HL-60 (cell line): ENCODE results near the gene B3GNT3.

Experiments
- DNase-seq, 2 experiments: peaks; one replicate each; pipeline ENCODE4 v3.0.0-alpha.2; 2010 to 2020; ENCODE audit warnings: low read depth in 1 of 2, low spot score in 1 of 2
- H3K27ac ChIP-seq: fragments of 250-450 bp; sonication (Bioruptor Pico); replicated peaks from 2 replicates; pipeline ENCODE4 v1.5.1; 2020; ENCODE audit warnings: mild to moderate bottlenecking, moderate library complexity
- H3K27me3 ChIP-seq: fragments of 250-450 bp; sonication (Bioruptor Pico); 2 replicates; pipeline ENCODE4 v1.5.1; 2021; ENCODE audit warnings: mild to moderate bottlenecking, moderate library complexity; ENCODE audit not compliant: insufficient read depth, poor library complexity, severe bottlenecking
- H3K4me3 ChIP-seq: replicated peaks from 2 replicates; pipeline ENCODE4 v1.5.1; 2011; ENCODE audit warnings: mild to moderate bottlenecking, control low read depth, low read length; ENCODE audit not compliant: insufficient read depth
- GABPA ChIP-seq: IDR thresholded peaks from 2 replicates; pipeline ENCODE4 v1.6.1; 2012; ENCODE audit warnings: low read depth
- POLR2AphosphoS5 ChIP-seq: IDR thresholded peaks from 2 replicates; pipeline ENCODE4 v1.6.1; 2012; ENCODE audit warnings: low read depth
- SPI1 ChIP-seq: IDR thresholded peaks from 2 replicates; pipeline ENCODE4 v1.6.1; 2012; ENCODE audit warnings: low read depth, mild to moderate bottlenecking, borderline replicate concordance
- TF ChIP-seq, protein P1 (sequence below): IDR thresholded peaks from one replicate; pipeline ENCODE4 v1.5.1; 2011; ENCODE audit warnings: low read length, control low read depth, inconsistent platforms; ENCODE audit not compliant: insufficient read depth
- TF ChIP-seq, protein P2 (sequence below): IDR thresholded peaks from 2 replicates; pipeline ENCODE4 v1.6.1; 2012; ENCODE audit warnings: low read depth; ENCODE audit not compliant: insufficient replicate concordance

B3GNT3 gene

DNA sequence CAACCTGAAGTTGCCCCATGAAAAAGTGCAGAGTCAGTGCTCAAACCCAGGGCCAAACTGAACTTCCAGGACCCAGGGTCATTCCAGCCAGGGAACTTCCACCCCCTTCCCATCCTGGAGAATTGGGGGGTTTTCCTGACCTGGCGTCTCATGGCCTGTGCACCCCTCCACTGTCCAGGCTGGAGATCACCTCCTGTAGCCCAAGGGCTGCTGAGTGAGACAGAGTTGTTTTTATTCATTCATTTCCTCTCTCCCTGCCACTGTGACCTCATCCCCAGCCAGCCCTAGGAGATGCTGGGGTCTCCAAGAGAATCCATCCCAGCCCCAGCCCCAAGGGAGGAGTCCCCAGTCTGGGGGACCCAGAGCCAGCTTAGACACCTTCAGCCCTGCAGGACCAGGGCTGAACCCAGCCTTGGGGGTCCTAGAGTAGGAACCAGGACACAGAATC lies 39.5 kb upstream of the B3GNT3 start:
- H3K4me3 ChIP-seq: no peak overlapping the region
- no peak for TF ChIP-seq POLR2AphosphoS5
- no peak overlapping the region for H3K27ac ChIP-seq

DNA sequence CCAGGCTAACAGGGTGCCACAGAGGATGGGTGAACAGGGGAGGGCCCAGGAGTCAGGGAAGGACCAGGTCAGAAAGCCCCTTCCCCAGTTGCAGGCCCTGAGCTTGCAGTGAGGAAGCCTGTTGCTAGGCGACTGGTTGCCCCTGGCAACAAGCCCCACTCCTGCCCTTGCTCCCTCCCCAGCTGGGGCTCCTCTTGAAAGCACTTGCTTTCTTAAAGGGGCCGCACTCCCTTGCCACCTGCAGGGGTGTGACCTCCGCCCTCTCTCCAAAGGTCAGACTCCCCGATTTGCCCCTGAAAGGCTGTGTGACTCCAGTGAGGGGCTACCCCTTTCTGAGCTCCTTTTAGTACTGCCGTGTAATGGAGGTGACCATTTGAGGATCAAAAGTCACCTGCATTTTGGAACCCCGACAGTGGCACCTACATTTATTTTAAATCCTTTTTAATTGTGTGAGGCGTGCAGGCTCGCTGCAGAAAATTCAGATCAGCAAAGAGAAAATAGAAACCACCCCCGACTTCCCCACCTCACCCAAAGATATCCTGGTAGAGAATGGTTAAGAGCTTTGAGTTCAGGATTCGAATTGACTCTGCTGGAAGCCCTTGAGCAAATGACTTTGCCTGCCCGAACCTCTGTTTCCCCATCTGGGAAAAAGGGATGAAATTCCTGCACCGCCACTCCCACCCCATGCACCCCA lies 38.8 kb upstream of the B3GNT3 start:
- Histone ChIP-seq H3K4me3 (no peak overlapping the region), H3K27me3 (no peaks in the 10 kb centered on the region), H3K27ac (no peak overlapping the region)
- TF ChIP-seq, protein P1, sequence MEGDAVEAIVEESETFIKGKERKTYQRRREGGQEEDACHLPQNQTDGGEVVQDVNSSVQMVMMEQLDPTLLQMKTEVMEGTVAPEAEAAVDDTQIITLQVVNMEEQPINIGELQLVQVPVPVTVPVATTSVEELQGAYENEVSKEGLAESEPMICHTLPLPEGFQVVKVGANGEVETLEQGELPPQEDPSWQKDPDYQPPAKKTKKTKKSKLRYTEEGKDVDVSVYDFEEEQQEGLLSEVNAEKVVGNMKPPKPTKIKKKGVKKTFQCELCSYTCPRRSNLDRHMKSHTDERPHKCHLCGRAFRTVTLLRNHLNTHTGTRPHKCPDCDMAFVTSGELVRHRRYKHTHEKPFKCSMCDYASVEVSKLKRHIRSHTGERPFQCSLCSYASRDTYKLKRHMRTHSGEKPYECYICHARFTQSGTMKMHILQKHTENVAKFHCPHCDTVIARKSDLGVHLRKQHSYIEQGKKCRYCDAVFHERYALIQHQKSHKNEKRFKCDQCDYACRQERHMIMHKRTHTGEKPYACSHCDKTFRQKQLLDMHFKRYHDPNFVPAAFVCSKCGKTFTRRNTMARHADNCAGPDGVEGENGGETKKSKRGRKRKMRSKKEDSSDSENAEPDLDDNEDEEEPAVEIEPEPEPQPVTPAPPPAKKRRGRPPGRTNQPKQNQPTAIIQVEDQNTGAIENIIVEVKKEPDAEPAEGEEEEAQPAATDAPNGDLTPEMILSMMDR: no peak
- TF ChIP-seq, protein P2, sequence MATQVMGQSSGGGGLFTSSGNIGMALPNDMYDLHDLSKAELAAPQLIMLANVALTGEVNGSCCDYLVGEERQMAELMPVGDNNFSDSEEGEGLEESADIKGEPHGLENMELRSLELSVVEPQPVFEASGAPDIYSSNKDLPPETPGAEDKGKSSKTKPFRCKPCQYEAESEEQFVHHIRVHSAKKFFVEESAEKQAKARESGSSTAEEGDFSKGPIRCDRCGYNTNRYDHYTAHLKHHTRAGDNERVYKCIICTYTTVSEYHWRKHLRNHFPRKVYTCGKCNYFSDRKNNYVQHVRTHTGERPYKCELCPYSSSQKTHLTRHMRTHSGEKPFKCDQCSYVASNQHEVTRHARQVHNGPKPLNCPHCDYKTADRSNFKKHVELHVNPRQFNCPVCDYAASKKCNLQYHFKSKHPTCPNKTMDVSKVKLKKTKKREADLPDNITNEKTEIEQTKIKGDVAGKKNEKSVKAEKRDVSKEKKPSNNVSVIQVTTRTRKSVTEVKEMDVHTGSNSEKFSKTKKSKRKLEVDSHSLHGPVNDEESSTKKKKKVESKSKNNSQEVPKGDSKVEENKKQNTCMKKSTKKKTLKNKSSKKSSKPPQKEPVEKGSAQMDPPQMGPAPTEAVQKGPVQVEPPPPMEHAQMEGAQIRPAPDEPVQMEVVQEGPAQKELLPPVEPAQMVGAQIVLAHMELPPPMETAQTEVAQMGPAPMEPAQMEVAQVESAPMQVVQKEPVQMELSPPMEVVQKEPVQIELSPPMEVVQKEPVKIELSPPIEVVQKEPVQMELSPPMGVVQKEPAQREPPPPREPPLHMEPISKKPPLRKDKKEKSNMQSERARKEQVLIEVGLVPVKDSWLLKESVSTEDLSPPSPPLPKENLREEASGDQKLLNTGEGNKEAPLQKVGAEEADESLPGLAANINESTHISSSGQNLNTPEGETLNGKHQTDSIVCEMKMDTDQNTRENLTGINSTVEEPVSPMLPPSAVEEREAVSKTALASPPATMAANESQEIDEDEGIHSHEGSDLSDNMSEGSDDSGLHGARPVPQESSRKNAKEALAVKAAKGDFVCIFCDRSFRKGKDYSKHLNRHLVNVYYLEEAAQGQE: no peak
- TF ChIP-seq SPI1 (no peak), POLR2AphosphoS5 (no peak)
- no peak for DNase-seq

More for the DNA sequence above, 39.5 kb upstream of the B3GNT3 start:
- no peaks in the 10 kb centered on the region for H3K27me3 ChIP-seq
- DNase-seq: no peak

DNA sequence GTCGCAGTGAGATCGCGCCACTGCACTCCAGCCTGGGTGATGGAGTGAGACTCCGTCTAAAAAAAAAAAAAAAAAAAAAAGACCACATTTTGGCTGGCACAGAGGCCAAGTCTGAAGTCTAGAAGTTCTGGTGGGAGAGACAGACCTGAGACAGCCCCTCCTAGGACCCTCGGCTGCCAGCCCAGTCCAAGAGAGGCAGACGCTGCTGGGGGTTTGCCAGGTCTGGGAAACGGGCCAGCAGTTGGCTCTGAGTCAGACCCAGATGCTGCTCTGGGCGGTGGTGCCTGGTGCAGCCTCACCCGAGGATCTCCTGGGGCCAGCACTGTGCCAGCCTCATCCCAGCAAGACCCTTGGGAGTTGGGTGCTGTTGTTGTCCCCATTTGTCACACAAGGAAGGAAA lies 37.8 kb upstream of the B3GNT3 start:
- TF ChIP-seq, protein P1: no peak
- TF ChIP-seq, protein P2: no peak
- TF ChIP-seq GABPA (no peak), SPI1 (no peak), POLR2AphosphoS5 (no peak)
- H3K27ac ChIP-seq: no peak overlapping the region
- no peak for DNase-seq
- H3K4me3 ChIP-seq: no peak overlapping the region
- H3K27me3 ChIP-seq: no peaks in the 10 kb centered on the region

DNA sequence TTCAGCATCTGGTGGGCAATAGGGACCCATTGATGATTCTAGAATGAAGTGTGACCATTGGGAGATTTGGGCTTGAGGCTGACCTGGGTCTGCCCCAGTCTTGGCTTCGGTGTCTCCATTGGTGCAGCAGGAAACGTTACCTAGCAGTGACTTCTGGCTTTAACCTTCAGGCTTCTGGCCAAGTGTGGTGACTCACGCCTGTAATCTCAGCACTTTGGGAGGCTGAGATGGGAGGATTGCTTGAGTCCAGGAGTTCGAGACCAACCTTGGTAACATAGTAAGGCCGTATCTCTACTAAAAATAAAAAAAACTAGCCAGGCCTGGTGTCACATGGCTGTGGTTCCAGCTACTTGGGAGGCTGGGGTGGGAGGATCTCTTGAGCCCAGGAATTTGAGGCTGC lies 36.4 kb upstream of the B3GNT3 start:
- H3K27ac ChIP-seq: no peak overlapping the region
- DNase-seq: no peak
- H3K27me3 ChIP-seq: no peaks in the 10 kb centered on the region
- TF ChIP-seq, protein P1: no peak
- no peak for TF ChIP-seq POLR2AphosphoS5
- TF ChIP-seq SPI1: no peak
- TF ChIP-seq, protein P2: no peak
- TF ChIP-seq GABPA: no peak
- no peak overlapping the region for H3K4me3 ChIP-seq
